ENCODE measurements around the gene ANKRD33B. TPM values are rescaled to one million over a fixed set of nuclear protein-coding genes. Genes with fewer than 3 reads are reported as not detected.

ANKRD33B gene
- total and polyA plus RNA-seq, 2 experiments from 2014 or later, result 1.5 to 2.0 TPM

DNA sequence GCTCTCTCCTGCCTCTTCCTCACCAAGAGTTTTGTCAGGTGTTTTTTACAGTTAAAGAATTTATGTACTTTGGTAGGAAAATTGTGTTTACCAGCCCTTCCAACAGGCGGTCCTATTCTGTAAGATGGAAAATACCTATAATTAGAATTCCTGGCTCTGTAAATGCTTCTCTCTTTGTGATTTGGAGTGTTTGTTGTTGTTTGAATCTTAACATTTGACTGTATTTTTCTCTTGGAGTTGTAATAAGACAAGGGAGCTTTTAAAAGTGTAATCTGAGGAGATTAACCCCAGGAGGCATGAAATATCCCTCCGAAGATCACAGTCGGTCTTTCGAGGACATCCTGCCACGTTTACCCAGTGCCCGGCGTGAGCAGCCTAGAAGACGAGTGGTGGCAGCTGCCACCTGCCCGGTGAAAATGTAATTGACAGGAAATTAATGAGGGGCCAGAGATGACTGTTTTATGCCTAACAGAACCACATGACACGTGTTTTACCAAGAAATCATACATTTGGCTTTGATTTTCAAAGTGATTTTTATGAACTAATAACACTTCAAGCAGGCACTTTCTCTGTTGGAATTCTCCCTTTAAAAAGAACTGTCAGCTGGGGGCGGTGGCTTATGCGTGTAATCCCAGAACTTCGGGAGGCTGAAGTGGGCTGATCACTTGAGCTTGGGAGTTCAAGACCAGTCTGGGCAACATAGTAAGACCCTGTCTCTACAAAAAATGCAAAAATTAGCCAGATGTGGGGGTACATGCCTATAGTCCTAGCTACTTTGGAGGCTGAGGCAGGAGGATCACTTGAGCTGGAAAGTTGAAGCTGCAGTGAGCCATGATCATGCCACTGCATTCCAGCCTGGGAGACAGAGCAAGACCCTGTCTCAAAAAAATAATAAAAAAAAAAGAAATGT is 20.0 kb downstream of the ANKRD33B start:
- Histone ChIP-seq H3K27ac (no peak overlapping the region), H3K27me3 (no peaks in the 10 kb centered on the region), H2AFZ (no peak overlapping the region), H3K4me1 (ENCODE audit: insufficient read depth) (no peaks in the 10 kb centered on the region), H3K9me3 (ENCODE audit: low read depth) (no peaks in the 10 kb centered on the region), H4K20me1 (ENCODE audit: insufficient read depth, poor library complexity, severe bottlenecking) (no peaks in the 10 kb centered on the region), H3K4me3 (no peak overlapping the region), H3K36me3 (replicated peaks; ENCODE audit: insufficient read depth, low read depth) (no peaks in the 10 kb centered on the region), H3K9me2 (replicated peaks; ENCODE audit: insufficient read depth) (no peaks in the 10 kb centered on the region), H3K79me2 (no peaks in the 10 kb centered on the region), H3K4me2 (no peak overlapping the region)
- DNase-seq (ENCODE audit: low spot score), result no peak
- TF ChIP-seq EZH2phosphoT487 (IDR thresholded peaks at IDR 0.05; ENCODE audit: low read depth, severe bottlenecking, unreplicated experiment) (no peak), EZH2 (IDR thresholded peaks at IDR 0.05; ENCODE audit: borderline replicate concordance) (no peak)
- TF ChIP-seq, protein P1, sequence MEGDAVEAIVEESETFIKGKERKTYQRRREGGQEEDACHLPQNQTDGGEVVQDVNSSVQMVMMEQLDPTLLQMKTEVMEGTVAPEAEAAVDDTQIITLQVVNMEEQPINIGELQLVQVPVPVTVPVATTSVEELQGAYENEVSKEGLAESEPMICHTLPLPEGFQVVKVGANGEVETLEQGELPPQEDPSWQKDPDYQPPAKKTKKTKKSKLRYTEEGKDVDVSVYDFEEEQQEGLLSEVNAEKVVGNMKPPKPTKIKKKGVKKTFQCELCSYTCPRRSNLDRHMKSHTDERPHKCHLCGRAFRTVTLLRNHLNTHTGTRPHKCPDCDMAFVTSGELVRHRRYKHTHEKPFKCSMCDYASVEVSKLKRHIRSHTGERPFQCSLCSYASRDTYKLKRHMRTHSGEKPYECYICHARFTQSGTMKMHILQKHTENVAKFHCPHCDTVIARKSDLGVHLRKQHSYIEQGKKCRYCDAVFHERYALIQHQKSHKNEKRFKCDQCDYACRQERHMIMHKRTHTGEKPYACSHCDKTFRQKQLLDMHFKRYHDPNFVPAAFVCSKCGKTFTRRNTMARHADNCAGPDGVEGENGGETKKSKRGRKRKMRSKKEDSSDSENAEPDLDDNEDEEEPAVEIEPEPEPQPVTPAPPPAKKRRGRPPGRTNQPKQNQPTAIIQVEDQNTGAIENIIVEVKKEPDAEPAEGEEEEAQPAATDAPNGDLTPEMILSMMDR (IDR thresholded peaks at IDR 0.05; ENCODE audit: poor library complexity), result no peak
- 59% methylated on average over 13 of the region's 13 CpGs for WGBS (ENCODE audit: low lambda C conversion rate, missing lambda C conversion rate)

DNA sequence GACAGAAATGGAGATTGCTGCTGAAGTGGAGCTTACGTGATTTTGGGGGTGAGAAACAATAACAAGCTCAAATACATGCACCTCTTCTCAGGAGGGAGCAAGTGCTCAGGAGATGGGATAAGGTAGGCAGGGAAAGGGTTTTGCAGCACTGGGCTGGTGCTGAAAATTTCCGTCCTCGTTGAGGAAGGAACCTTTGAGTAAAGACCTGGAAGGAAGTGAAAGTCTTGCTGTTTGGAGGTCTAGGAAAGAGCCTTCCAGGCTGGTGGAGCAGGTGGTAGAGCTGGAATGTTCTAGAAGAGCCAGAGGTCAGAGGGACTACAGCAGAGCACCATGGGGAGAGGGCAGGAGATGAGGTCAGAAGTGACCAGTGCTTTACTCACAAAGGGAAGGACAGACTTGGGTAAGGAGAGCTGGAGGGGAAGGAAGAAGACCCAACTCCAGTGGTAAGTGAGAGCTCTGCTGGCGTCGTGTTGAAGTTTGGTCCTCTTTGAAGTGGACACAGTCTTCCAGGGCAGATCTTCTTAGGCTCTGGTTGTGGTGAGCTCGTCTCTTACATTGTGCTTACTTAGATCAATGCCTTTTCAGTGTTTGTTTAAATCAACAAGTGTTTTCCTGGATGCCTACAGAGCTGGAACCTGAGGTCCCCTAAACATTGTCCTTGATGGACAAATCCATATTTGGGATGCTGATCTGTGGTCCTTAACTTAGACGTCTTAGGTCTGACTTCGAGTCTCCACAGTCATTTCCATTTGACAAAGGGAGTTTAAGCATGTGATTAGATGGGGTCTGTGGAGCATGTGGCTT is 21.0 kb downstream of the ANKRD33B start:
- no peak overlapping the region for H3K27ac ChIP-seq
- H3K36me3 ChIP-seq (replicated peaks; ENCODE audit: insufficient read depth, low read depth), result no peaks in the 10 kb centered on the region
- no peaks in the 10 kb centered on the region for H3K9me3 ChIP-seq (ENCODE audit: low read depth)
- H3K4me2 ChIP-seq, result no peak overlapping the region
- no peak overlapping the region for H3K4me3 ChIP-seq
- DNase-seq (ENCODE audit: low spot score), result no peak
- WGBS (ENCODE audit: low lambda C conversion rate, missing lambda C conversion rate), result 90% methylated on average over 8 of the region's 8 CpGs
- TF ChIP-seq, protein P1 (IDR thresholded peaks at IDR 0.05; ENCODE audit: poor library complexity), result no peak
- no peak for TF ChIP-seq EZH2phosphoT487 (IDR thresholded peaks at IDR 0.05; ENCODE audit: low read depth, severe bottlenecking, unreplicated experiment)
- no peak for TF ChIP-seq EZH2 (IDR thresholded peaks at IDR 0.05; ENCODE audit: borderline replicate concordance)
- H3K4me1 ChIP-seq (ENCODE audit: insufficient read depth), result no peaks in the 10 kb centered on the region
- H3K27me3 ChIP-seq, result no peaks in the 10 kb centered on the region
- H3K9me2 ChIP-seq (replicated peaks; ENCODE audit: insufficient read depth), result no peaks in the 10 kb centered on the region
- H3K79me2 ChIP-seq, result no peaks in the 10 kb centered on the region
- no peaks in the 10 kb centered on the region for H4K20me1 ChIP-seq (ENCODE audit: insufficient read depth, poor library complexity, severe bottlenecking)
- no peak overlapping the region for H2AFZ ChIP-seq

DNA sequence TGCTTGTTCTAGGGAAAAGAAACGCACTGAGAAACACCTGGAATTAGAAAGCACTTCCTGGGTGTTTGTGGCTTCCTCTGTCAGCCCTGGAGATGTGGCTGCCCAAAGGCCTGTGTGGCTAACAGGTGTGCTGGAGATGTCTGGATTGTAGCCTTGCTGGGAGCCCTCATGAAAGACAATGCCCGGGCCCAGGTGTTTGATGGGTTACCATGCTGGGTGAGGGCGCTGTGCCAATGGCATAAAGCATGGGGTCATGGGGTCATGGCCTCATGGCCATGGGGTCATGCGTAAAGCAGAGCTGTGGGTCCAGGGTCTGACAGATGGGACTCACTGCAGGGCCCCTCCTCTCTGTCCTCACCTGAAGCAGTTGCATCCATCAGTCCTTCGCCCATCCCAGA is 21.6 kb downstream of the ANKRD33B start:
- Histone ChIP-seq H3K27ac (no peak overlapping the region), H3K4me1 (ENCODE audit: insufficient read depth) (no peaks in the 10 kb centered on the region), H3K27me3 (no peaks in the 10 kb centered on the region), H3K9me2 (replicated peaks; ENCODE audit: insufficient read depth) (no peaks in the 10 kb centered on the region), H3K79me2 (no peaks in the 10 kb centered on the region), H3K9me3 (ENCODE audit: low read depth) (no peaks in the 10 kb centered on the region), H3K4me3 (no peak overlapping the region), H2AFZ (no peak overlapping the region), H3K4me2 (no peak overlapping the region), H4K20me1 (ENCODE audit: insufficient read depth, poor library complexity, severe bottlenecking) (no peaks in the 10 kb centered on the region), H3K36me3 (replicated peaks; ENCODE audit: insufficient read depth, low read depth) (no peaks in the 10 kb centered on the region)
- 93% methylated on average over 5 of the region's 5 CpGs for WGBS (ENCODE audit: low lambda C conversion rate, missing lambda C conversion rate)
- TF ChIP-seq EZH2phosphoT487 (IDR thresholded peaks at IDR 0.05; ENCODE audit: low read depth, severe bottlenecking, unreplicated experiment) (no peak), EZH2 (IDR thresholded peaks at IDR 0.05; ENCODE audit: borderline replicate concordance) (no peak)
- TF ChIP-seq, protein P1 (IDR thresholded peaks at IDR 0.05; ENCODE audit: poor library complexity), result no peak
- DNase-seq (ENCODE audit: low spot score), result no peak
